IPS-18c (cell line): ENCODE results near the gene RLN3.

ENCODE experiments used
- H3K4me3 ChIP-seq: 2 replicates; pipeline ENCODE4 v1.7.0; 2013; ENCODE audit warnings: low read depth, mild to moderate bottlenecking, low read length, moderate library complexity; ENCODE audit not compliant: insufficient read depth
- H3K9me3 ChIP-seq: one replicate; pipeline ENCODE4 v1.6.1; 2013; ENCODE audit warnings: mild to moderate bottlenecking, low read length, moderate library complexity; ENCODE audit not compliant: control insufficient read depth, insufficient read depth

RLN3 gene, protein sequence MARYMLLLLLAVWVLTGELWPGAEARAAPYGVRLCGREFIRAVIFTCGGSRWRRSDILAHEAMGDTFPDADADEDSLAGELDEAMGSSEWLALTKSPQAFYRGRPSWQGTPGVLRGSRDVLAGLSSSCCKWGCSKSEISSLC

GRCh38 chr19:14027856-14028450 is at the start of gene RLN3:
Gene RLN3, plus strand, starts transcription at chr19:14028148. Its CDS starts 57 bp downstream, at chr19:14028205.
- H3K4me3 ChIP-seq: no peak within 1 kb of the TSS
- H3K9me3 ChIP-seq: peaks cover 4% of the 10 kb centered on the region

GRCh38 chr19:13978351-13979243 is 49.4 kb upstream of the RLN3 start:
- peaks cover 2% of the 10 kb centered on the region for H3K9me3 ChIP-seq
- H3K4me3 ChIP-seq: peak overlapping the region; percentile 52

- Histone ChIP-seq H3K9me3 (peaks cover 2% of the 10 kb centered on the region), H3K4me3 (peak overlapping the region; percentile 52)
Measured at GRCh38 chr19:13979244-13979615, 48.7 kb upstream of the RLN3 start.

- peaks cover 2% of the 10 kb centered on the region for H3K9me3 ChIP-seq
- no peak overlapping the region for H3K4me3 ChIP-seq
Measured at GRCh38 chr19:13979686-13980085, 48.3 kb upstream of the RLN3 start.

- Histone ChIP-seq H3K4me3 (no peak overlapping the region), H3K9me3 (peaks cover 2% of the 10 kb centered on the region)
Measured at GRCh38 chr19:13980340-13980739, 47.6 kb upstream of the RLN3 start.

- H3K4me3 ChIP-seq: no peak overlapping the region
- peaks cover 2% of the 10 kb centered on the region for H3K9me3 ChIP-seq
Measured at GRCh38 chr19:13981021-13981420, 46.9 kb upstream of the RLN3 start.

DNA sequence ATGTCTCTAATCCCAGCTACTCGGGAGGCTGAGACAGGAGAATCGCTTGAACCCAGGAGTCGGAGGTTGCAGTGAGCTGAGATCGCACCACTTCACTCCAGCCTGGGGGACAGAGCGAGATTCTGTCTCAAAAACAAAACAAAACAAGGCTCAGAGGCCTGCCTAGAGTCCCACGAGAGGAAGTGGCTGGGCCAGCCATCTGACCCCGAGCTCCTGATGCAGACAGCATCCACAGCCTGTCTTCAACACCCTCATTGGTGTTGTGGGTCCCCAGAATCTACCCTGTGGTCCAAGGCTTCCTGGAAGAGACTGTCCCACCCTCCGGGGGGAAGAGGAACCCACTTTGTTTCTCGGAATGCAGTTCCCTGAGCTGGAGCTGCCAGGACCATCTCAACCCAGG is 46.5 kb upstream of the RLN3 start:
- no peak overlapping the region for H3K4me3 ChIP-seq
- peaks cover 2% of the 10 kb centered on the region for H3K9me3 ChIP-seq

- no peak overlapping the region for H3K4me3 ChIP-seq
Measured at GRCh38 chr19:13981988-13982501, 45.9 kb upstream of the RLN3 start.

DNA sequence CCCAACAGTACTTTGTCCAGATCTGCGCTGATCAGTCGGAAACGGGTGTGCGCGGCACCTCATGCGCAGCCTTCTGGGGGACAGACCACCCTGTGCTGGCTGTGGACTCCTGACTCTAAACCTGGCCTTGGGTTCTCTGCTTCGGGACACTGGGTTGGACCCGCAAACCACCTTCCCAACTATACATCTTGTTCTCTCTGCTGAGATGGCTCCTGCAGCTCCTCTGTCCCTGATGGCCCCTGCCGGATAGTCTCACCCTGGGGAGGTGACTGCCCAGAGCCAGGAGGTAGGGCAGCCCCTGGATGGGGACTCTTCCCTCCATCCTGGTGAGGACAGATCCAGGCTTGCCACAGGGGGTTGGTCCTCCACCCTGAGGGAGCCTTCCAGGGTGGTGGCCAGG is 45.2 kb upstream of the RLN3 start:
- H3K9me3 ChIP-seq: peaks cover 2% of the 10 kb centered on the region
- no peak overlapping the region for H3K4me3 ChIP-seq

More at GRCh38 chr19:13981988-13982501, 45.9 kb upstream of the RLN3 start:
- H3K9me3 ChIP-seq: peaks cover 2% of the 10 kb centered on the region

DNA sequence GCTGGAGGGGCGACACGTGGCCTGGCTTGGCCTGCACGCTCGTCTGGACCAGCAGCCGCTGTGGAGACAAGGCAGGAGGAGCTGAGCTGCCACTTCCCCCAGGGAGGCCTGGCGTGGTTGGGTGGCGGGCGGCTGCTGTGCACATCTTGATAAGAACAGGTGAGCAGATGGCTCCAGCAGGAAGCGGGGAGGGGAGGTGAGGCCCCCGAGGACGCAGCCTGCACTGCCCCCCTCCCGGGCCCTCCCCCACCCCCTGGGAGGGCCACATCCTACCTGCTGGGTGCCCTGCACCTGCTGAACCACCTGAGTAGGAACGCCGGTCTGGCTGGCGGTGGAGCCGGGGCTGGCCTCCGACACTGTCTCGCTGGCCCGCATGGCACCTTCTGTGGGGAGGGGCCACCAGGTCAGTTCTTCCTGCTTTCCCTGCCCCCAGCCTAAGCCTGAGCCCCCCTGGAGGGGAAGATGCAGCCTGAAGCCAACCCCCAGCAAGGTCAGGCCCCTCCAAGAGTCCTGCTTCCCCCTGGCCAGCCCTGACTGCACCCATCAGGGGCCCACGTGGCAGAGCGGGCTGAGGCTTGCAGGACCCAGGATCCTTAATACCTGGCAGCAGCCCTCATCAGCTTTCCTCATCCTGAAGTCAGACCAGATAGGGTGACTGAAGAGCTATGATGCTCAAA is 44.6 kb upstream of the RLN3 start:
- H3K9me3 ChIP-seq: peaks cover 2% of the 10 kb centered on the region
- H3K4me3 ChIP-seq: no peak overlapping the region

DNA sequence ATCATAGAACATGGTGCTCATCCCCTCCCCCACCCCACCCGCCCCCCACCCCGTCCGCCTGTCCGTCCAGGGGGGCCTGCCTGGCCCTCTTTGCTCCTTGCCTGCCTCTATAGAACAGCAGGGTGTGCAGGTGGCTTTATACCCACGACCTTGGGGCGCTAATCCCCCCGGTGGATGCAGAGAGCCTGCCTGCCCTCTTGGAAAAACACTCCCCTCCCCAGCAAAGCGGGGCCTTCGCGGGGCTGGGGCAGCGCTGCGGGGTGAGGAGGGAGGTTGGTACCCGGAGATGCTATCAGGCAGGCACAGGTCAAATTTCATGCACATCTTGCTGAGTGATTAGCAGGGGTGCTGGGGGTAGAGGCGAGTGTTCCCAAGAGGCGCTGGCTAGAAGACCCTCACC is 43.8 kb upstream of the RLN3 start:
- Histone ChIP-seq H3K4me3 (no peak overlapping the region), H3K9me3 (peaks cover 2% of the 10 kb centered on the region)

- H3K9me3 ChIP-seq: peaks cover 2% of the 10 kb centered on the region
Measured at GRCh38 chr19:13984875-13985741, 42.8 kb upstream of the RLN3 start.

DNA sequence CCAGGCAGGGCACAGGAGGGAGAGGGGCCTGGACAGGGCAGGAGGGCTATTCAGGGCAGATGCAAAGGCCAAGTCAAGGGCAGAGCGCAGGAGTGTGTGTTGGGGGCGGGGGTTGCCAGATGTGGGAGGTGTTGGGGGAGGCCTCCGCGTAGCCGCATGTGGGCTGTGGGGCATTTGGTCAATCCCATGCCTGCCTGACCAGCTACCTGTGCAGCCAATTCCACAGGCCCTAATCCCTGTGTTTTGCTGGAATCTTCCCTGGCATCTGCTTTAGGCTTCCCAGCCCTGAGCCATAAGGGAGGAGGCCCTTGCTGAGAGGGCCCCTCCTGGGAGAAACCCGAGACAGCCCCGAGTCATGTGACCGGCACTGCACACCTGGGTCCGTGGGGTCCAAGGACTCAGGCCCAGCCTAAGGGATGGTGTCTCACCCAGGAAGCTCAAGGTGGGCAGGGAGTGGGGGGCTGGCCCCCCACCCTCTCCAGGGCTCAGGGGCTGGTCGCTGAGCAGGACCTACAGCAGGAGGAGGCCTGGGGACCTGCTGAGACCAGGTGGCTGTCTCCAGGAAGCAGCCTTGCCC is 42.1 kb upstream of the RLN3 start:
- H3K4me3 ChIP-seq: peak overlapping the region; percentile 20; the same call in 1 of the 2 replicates
- H3K9me3 ChIP-seq: peaks cover 2% of the 10 kb centered on the region

More at GRCh38 chr19:13984875-13985741, 42.8 kb upstream of the RLN3 start:
- H3K4me3 ChIP-seq: no peak overlapping the region

DNA sequence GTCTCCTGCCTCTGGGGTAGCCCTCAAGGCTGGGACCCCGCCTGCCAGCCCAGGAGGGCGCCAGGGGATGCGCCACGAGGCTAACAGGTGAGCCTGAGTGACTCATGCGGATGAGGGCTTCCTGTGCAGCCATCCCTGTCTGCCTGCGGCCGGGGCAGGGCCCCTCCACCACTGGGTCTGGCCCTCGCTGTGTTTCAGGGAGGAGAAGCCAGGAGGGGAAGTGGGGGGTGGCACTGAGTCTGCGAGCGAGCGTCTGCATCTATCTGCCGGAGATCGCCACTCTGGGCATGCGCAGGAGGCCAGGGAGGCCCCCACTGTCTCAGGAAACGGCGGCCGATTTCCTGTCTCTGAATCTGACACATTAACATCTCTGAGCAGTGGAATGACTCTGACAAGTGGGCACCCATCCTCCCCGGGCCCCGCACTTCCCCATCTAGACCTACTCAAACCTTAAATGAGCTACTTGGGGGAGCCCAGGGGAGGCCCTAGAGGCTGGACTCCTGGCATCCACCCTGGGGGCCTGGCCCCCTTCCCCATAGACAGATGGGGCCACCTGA is 41.5 kb upstream of the RLN3 start:
- Histone ChIP-seq H3K9me3 (peaks cover 2% of the 10 kb centered on the region), H3K4me3 (0 out of 2 replicates have a peak overlapping the region, but pooled peaks have one; percentile 20)

DNA sequence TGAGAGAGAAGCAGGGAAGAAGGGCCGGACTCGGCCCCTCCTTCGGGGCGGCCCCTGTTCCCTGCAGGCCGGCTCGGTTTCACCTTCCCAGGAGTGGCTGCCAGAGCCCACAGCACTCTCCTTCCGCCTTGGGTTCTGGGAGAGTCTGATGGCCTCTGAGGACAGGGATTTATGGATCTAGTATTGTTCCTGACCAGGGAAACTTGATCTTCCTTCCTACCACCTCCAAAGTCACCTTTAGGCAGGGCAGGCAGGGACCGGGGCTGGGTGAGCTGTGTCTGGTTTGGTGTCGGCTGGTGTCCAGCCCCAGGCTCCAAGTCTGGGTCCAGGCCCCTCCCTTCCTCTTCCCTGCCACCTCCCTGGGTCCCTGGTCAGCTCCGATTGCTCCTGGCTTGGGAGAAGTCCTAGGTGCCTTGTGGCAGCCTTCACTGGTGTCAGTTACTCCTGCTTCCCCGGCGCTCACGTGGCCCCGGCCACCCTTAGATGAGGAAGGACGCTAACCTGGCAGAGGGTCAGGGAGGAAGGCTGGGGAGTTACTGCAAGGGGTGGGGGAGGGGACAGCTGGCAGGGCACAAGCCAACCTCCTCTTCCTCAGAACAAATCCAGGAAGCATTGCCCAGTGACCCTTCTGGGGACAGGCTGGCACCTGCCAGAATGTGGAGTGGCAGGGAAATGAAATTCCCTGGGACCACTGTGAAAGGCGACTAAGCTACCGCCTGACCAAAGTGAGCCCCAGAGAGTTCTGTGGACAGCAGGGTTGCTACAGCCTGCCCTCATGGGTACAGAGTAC is 40.7 kb upstream of the RLN3 start:
- H3K4me3 ChIP-seq: no peak overlapping the region
- H3K9me3 ChIP-seq: peaks cover 2% of the 10 kb centered on the region
